Measurements from ENCODE around the gene MRGPRE. TPM values are rescaled to one million over a fixed set of nuclear protein-coding genes. Genes with fewer than 3 reads are reported as not detected.

MRGPRE gene
- total RNA-seq, 1 donor from 2014 or later: 1.0 TPM

DNA sequence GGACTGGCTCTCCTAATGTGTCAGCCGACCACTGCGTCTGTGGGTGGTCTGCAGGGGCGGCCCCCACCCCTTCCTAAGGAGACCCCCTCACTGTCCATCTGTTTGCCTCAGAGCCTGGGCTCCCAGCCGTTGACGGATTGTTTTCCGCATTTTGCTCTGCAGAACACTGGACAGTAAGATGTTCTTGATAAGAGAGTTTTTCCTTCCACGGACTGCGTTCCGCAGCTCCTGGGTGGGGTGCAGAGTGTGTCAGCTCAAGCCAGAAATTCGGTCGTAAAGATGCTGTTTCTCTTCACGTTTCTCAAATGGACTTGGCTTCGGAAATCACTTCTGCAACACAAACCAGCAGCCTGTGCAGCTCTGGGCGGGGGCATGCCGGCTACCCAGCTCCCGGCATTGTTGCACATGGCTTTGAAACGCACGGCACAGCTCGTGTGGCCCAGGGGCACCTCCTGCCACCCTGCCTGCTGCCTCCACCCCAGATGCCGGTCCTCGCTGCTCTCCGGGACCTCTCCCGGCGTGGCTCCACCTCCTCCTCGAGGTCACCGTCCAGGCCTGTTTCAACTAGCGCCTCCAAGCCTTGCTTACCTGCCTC lies 10.7 kb downstream of the MRGPRE start:
- H3K36me3 Mint-ChIP-seq (ENCODE audit: unreplicated experiment): no peaks in the 10 kb centered on the region
- peaks cover 6% of the 10 kb centered on the region for H3K27me3 Mint-ChIP-seq (ENCODE audit: unreplicated experiment)
- H3K4me1 Mint-ChIP-seq (ENCODE audit: low read depth, unreplicated experiment): peaks cover 16% of the 10 kb centered on the region
- no peak for DNase-seq
- TF ChIP-seq, protein P1, sequence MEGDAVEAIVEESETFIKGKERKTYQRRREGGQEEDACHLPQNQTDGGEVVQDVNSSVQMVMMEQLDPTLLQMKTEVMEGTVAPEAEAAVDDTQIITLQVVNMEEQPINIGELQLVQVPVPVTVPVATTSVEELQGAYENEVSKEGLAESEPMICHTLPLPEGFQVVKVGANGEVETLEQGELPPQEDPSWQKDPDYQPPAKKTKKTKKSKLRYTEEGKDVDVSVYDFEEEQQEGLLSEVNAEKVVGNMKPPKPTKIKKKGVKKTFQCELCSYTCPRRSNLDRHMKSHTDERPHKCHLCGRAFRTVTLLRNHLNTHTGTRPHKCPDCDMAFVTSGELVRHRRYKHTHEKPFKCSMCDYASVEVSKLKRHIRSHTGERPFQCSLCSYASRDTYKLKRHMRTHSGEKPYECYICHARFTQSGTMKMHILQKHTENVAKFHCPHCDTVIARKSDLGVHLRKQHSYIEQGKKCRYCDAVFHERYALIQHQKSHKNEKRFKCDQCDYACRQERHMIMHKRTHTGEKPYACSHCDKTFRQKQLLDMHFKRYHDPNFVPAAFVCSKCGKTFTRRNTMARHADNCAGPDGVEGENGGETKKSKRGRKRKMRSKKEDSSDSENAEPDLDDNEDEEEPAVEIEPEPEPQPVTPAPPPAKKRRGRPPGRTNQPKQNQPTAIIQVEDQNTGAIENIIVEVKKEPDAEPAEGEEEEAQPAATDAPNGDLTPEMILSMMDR (IDR thresholded peaks at IDR 0.05; ENCODE audit: partially characterized antibody, unreplicated experiment): no peak
- no peak overlapping the region for H3K27ac Mint-ChIP-seq (ENCODE audit: unreplicated experiment)
- peaks cover 5% of the 10 kb centered on the region for H3K9me3 Mint-ChIP-seq (ENCODE audit: unreplicated experiment)
- H3K4me3 Mint-ChIP-seq (ENCODE audit: unreplicated experiment): no peak overlapping the region

DNA sequence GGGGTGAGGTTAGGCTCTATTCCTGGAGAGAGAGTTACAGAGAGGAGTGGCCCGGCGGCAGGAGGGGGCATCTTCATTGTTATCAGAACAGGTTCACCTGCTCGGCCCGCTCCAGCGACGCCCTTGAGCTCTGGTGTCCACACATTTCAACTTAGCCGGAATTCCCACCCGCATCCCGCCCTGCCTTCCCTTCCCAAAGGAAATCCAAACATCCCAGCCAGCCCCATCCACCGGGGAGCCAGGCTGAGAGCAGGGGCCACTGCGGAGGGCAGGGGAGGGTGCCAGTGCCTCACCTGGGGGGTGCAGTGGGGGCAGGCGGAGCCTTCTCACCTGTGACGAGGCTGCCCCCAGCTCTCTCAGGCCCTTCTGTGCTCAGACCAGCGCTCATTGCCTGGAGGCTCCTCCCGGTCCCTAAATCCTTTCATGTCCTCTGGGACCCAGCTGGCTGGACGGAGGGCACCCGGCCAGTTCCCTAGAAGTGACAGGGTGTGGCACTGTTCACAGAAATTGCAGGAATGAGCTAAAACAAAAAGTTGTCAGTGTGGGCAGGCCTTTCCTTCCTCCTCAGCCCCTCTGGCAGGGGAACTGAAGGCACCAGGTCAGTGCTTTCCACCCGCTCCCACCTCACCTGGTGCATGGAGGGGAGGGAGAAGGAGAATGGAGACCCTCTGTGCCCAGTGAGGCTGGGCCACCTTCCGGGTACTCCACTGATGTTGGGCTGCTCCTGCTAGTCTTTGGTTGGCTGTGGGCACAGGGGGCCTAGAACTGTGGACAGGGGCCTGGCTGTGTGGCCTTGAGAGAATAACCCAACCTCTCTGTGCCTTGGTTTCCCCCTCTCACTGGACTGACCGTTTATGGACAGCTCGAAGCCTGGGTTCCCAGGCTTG lies 11.5 kb downstream of the MRGPRE start:
- H3K4me1 Mint-ChIP-seq (ENCODE audit: low read depth, unreplicated experiment): peaks cover 20% of the 10 kb centered on the region
- H3K27ac Mint-ChIP-seq (ENCODE audit: unreplicated experiment): no peak overlapping the region
- no peaks in the 10 kb centered on the region for H3K36me3 Mint-ChIP-seq (ENCODE audit: unreplicated experiment)
- TF ChIP-seq, protein P1 (IDR thresholded peaks at IDR 0.05; ENCODE audit: partially characterized antibody, unreplicated experiment): no peak
- peaks cover 6% of the 10 kb centered on the region for H3K27me3 Mint-ChIP-seq (ENCODE audit: unreplicated experiment)
- no peak for DNase-seq
- peaks cover 3% of the 10 kb centered on the region for H3K9me3 Mint-ChIP-seq (ENCODE audit: unreplicated experiment)
- no peak overlapping the region for H3K4me3 Mint-ChIP-seq (ENCODE audit: unreplicated experiment)

DNA sequence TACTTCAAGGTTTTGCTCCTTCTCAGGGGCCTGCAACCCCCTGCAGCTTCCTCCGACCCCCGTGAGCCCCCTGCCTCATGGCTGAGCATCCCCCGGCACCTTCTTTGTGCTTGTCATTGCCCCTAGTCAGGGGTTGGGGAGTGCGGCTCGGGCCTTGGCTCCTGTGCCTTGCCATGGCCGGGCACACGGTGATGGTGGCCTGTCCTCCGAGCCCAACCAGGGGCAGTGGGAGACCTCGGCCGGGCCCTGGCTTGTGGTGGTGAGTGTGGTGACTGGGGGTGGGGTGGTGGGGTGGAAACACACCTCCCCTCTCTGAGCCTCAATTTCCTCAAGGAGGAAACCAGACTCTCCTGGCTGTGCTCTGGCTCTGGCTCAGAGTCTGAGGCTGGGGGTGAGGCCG lies 12.1 kb downstream of the MRGPRE start:
- H3K27me3 Mint-ChIP-seq (ENCODE audit: unreplicated experiment): peaks cover 6% of the 10 kb centered on the region
- H3K36me3 Mint-ChIP-seq (ENCODE audit: unreplicated experiment): no peaks in the 10 kb centered on the region

DNA sequence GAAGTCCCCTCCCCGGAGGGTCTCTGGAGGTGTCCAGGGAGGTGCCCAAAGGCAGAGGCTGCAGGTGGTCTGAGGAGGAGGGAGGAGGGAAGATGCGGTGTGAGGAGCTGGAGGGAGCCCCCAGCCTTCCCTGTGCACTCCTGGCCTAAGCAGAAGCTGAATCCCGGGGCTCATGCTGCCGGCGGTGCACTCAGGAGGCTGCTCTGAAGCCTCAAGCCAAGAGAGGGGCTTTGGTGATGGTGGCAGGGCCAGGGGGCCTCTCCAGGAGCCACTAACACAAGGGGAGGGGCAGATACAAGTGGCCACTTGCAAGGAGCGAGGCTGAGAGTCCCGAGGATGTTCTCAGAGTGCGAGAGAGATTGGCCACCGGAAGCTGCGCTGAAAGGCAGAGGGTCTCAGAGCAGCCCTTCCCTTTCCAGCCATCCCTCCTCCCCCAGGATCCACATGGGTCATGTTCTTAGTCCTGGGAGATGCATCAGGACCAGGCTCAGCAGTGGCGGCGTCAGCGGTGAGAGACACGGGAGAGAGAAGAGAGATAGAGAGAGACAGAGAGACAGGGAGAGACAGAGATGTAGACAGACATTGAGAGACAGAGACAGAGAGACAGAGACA lies 12.8 kb downstream of the MRGPRE start:
- H3K36me3 Mint-ChIP-seq (ENCODE audit: unreplicated experiment): no peaks in the 10 kb centered on the region
- no peak for DNase-seq
- H3K9me3 Mint-ChIP-seq (ENCODE audit: unreplicated experiment): peaks cover 4% of the 10 kb centered on the region
- TF ChIP-seq, protein P1 (IDR thresholded peaks at IDR 0.05; ENCODE audit: partially characterized antibody, unreplicated experiment): no peak
- no peak overlapping the region for H3K27ac Mint-ChIP-seq (ENCODE audit: unreplicated experiment)
- peaks cover 17% of the 10 kb centered on the region for H3K4me1 Mint-ChIP-seq (ENCODE audit: low read depth, unreplicated experiment)
- no peak overlapping the region for H3K4me3 Mint-ChIP-seq (ENCODE audit: unreplicated experiment)
- peaks cover 5% of the 10 kb centered on the region for H3K27me3 Mint-ChIP-seq (ENCODE audit: unreplicated experiment)

More for the DNA sequence above, 12.1 kb downstream of the MRGPRE start:
- H3K4me3 Mint-ChIP-seq (ENCODE audit: unreplicated experiment): no peak overlapping the region
- H3K9me3 Mint-ChIP-seq (ENCODE audit: unreplicated experiment): peaks cover 4% of the 10 kb centered on the region
- DNase-seq: no peak
- H3K27ac Mint-ChIP-seq (ENCODE audit: unreplicated experiment): no peak overlapping the region
- TF ChIP-seq, protein P1 (IDR thresholded peaks at IDR 0.05; ENCODE audit: partially characterized antibody, unreplicated experiment): no peak
- H3K4me1 Mint-ChIP-seq (ENCODE audit: low read depth, unreplicated experiment): peaks cover 22% of the 10 kb centered on the region

Measured in glutamatergic neuron (in vitro differentiated cells).